Stimulated activated CD8-positive, alpha-beta memory T cell treated with anti-CD3 and anti-CD28 coated beads, Interleukin-4, amount 100 ng/mL, for 24 hours (primary cell): Measurements from ENCODE around the gene KIF1B.

ENCODE experiments used
- DNase-seq: peaks from one replicate; pipeline ENCODE4 v3.0.0-alpha.2; 2020; ENCODE audit warnings: low read depth

KIF1B gene

DNA sequence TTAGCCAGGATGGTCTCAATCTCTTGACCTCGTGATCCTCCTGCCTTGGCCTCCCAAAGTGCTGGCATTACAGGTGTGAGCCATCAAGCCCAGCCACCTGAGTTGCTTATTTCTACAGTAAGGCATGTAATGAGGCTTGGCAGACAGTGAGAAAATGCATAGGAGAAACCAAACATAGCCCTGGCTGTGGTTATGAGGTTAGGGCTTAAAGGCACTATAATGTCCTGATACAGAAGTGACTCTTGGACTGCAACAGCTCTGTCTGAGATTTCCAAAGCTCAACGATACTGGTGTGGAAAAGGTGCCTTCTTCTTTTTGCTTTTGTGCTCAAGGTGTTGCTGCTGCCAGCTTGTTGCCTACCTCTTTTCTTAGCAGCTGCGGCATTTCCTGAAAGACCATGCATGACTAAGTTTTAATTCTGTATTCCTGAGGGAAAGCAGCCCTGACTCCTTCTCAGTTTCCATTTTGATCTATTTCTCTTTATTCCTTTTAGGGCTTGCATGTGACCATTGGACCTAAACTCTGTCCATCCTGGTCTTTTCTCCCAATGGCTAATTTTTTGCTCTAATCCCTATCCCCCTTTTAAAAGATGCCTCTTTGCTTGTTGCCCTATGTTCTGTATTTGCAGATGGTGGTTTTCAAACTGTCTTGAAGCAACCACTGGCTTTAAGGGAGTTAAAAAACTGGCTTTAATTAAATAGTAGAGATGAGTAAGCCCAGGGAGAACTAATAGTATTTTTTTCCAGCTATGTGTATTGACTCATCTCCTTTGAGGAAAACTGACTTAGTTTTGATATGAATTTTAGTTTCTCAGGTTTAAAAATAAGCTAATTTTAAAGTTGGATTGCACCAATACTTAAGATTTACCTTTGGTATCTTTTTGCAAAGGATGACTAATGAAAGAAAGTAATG is 70.3 kb downstream of the KIF1B start:
- DNase-seq = no peak

DNA sequence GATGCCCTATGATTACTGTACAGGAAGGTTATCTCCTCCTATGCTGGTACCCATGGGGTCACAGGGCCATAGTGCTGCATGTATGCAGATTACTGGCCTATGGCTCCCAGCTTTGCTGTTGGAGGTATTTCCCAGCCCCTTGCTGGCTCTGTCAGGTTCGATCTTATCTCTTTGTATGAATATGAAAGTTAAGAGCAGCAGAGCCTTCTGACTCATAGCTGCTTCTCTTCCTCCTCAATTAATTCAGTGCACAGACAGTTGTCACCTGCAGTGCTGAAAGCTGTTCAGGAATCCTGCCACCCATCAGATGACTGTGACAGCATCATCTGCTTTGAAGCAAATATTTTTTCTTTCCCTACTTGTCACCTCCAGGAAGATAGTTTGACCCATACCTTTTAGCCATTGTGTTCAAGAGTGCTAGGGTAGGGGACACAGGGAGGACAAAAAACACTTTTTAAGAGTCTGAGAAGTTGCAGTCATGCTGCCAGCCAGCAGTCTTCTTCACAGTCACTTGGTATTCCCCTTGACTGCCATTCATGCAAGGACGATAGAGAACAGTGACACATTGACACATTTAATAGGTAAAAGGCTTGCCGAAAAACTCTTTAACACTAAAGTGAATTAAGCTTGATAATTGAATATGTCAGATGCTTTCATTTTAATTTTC is 73.1 kb downstream of the KIF1B start:
- peak; percentile 7 for DNase-seq

DNA sequence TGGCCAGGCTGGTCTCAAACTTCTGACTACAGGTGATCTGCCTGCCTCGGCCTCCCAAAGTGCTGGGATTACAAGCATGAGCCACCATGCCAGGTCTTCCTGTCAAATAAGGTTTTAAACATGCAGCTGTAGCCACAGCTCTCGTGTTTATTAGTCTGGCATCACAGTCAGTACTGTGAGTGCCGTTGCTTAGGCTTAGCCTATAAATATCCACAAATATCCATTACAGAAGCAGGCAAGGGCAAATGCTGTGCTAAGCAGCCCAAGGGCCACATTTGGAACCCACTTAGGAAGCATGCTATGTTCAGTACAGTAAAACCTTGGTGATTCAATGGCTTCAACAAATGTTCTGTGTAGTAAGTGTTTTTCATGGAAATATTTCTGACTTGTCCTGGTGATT is 75.9 kb downstream of the KIF1B start:
- DNase-seq = no peak

DNA sequence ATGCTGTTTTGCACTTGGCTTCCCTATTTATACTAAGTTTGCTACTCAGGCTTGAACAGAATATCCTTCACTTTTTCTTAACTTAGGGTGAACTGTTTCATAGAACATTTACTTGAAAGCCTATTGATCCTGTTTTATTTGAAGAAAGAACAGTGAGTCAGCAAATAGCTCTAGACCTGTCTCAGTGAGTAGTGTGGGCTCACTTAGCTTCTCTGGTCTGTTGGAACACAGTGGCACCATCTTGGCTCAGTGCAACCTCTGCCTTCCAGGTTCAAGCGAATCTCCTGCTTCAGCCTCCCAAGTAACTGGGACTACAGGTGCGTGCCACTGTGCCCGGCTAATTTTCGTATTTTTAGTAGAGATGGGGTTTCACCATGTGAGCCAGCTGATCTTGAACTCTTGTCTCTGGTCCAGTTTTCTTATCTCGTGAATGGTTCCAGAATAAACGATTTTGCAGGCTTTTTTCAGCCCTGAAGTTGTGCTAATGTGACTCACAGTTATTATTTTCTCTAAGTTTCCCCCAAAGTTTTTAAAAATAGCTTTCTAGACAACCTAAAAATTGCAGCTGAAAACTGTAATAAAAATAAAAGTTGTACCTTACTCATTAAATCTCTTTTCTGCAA is 76.8 kb downstream of the KIF1B start:
- DNase-seq = no peak

DNA sequence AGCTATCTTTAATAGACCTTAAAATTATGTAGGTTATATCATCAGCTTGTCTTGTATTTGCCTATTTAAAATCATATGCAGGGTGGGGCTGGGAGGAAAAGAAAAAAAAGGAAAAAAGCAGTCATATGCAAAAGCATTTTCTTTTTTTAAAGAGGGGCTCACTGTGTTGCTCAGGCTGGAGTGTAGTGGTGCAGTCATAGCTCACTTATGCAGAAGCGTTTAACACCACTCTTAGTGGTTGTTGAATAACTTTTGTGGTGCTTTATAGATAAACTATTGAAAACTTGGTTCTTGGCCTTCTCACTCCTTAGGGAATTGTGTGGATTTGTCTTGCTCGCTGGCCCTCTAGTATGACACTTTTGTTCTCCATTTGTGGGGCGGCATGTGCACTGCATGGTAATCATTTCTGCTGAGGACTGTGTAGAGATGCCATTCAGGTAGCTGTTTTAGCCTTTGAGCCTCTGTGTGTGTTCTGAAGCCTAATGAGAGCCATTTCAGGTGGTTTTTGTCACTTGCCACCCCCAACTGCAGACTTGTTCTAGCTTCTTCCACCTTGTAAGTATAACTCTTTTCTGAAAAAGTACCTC is 77.8 kb downstream of the KIF1B start:
- DNase-seq = no peak

DNA sequence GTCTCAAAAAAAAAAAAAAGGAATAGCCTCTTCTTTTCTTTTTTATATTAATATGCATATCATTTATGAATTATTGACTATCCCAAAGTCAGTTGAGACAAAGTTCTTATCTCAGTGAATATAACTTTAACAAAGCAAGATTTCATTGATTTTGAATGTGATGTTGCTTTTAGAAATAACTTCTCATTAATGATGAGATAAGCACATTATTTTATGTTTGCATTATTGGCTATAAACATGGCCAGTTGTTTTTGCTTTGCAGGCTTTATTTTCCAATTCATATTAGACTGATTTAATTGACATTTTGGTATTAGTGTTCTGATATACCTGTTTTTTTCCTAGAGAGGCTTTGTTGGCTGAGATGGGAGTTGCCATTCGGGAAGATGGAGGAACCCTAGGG is 81.3 kb downstream of the KIF1B start:
- no peak for DNase-seq

DNA sequence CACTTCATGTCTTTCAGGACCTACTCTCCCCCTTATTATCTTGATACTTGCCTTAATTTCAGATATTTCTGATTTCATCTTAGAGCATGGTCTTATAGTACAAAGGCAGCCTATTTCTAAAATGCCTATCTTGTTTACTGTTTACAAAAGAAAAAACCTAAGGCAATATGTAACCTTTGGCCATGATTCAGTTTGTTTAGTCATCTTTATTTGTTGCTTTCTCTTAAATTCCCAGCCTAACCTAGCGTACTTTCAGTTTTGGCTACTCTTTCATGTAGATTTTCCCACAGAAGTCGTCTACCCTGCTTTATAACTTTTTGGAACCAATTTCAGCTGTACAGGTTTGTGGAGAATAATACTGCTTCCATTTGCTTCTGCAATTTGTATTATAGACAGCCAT is 81.8 kb downstream of the KIF1B start:
- no peak for DNase-seq

DNA sequence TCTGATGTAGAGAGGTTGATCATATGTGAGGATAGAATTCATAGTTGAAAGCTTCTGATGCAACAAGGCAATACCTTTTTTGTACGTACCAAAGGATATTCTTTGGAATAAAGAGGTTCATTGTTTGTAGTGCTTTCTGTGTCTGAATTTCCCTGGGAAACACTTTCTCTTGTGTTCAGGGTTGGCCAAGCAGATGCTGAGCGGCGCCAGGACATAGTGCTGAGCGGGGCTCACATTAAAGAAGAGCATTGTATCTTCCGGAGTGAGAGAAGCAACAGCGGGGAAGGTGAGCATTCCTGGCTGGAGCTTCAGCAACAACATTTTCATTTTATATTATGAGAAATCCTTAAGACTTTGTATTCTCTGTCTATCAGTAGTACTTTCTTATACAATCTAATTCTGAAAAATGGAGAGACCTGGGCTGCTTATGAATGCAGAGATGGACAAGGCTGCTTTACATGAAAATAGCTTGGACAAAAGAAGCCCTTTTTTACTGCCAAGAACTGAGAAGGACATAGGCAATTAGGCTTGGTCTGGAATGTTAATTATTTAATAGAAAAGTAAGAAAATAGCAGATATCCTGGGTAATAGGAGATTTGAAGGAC is 85.2 kb downstream of the KIF1B start:
- DNase-seq = no peak

DNA sequence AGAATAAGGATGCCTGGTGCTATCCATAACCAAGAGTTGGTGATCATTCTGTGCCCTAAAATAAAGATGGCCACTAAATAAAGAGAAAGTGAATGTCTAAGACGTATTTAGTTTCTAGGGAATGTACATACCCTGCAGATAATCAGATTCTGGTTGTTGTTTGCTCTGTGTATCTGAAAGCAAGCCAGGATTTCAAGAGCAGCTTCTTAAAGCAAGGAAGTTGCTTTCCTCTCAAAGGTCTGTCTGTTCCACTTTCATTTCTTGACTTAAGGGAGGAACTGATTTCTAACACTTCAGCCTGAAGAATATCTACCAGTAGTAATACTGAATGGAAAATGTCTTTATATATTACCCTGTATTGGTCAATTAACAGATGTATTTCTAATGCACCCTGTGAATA is 88.8 kb downstream of the KIF1B start:
- no peak for DNase-seq

DNA sequence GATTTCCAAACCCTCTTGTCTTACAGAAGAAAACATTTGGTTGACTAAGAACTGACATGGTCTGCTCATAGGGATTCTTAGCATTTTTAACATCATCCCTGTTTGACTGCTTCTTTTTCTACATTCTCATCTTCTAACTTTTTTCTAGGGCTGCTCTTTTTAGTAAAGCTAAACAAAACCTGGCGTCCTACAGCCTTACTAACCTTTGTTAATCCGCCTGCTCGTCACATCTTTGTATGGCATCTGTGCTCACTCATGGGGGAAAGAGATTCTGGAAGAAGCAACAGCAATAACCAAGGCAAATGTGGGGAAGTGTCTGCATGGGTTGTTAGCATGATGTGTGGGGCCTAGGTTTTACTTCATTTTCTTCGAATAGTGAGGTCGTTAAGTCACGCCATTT is 92.0 kb downstream of the KIF1B start:
- no peak for DNase-seq

DNA sequence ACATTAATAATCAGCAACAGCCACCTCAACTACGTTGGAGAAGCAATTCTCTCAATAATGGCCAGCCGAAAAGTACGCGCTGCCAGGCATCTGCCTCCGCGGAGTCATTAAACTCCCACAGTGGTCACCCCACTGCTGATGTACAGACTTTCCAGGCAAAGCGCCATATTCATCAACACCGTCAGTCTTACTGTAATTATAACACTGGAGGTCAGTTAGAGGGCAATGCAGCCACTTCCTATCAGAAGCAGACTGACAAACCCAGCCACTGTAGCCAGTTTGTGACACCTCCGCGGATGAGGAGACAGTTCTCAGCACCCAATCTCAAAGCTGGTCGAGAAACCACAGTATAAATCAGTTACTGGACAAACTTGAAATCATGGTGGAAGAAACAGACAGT is 93.9 kb downstream of the KIF1B start:
- DNase-seq = no peak

DNA sequence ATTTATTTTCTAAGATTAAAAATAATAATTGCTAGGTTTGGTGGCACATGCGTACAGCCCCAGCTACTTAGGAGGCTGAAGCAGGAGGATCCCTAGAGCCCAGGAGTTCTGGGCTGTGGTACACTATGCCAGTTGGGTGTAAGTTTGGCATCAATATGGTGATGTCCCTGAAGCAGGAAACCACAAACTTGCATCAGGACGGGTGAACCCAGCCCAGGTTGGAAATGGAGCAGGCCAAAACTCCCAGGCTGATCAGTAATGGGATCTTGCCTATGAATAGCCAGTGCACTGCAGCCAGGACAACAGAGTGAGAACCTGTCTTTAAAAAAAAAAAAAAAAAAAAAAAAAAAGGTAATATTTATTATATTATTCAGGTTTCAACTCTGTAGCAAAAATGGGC is 96.1 kb downstream of the KIF1B start:
- no peak for DNase-seq

DNA sequence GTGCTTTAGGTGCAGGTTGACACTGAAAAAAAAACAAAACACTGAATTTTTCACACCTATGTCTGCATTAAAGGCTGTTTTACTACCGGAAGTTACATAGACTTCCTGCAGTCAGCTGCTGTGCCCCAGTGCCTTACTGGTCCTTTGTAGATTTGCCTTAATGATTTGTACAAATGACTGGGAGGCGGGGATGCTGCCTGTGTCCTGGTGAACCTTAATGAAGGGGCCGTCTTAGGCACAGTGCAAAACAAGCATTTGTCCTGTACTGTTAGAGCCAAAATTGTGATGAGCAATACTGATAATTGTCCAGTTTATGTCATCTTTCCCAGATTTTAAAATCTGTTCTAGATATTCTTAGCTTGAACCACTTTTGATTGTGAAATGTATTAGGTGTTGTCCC is 97.6 kb downstream of the KIF1B start:
- no peak for DNase-seq

DNA sequence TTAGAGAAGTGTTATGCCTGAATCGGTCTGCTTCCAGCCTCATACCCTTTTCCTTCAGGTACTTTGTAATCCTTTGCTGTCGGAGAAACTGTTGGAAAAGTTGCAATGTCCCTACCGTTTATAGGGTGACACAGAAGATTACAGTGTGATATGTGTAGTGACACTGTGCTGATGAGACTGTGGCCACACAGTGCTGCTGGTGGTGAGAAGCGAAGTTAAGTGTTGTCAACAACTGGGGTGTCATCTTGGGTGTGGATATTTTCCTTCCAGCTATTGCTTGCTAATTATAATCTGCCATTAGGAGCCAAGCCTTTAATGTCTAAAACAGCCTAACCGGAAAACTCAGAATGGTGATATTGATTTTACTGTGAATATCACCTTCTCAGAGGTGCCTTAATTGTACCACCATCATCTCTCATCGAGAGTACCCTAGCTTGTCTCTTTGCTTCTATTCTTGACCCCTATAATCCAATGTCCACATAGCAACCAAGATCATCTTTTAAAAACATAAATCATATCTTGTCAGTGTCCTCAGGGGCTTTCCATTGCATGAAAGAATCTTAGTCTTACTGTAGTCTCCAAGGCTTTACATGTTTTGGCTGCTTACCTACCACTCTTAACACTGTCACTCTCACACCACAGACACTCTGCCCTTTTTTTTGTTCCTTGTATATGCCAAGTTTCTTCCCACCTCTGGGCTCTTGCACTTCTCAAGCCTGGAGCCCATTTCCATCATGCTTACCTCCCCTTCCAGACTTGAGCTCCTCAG is 99.1 kb downstream of the KIF1B start:
- no peak for DNase-seq

DNA sequence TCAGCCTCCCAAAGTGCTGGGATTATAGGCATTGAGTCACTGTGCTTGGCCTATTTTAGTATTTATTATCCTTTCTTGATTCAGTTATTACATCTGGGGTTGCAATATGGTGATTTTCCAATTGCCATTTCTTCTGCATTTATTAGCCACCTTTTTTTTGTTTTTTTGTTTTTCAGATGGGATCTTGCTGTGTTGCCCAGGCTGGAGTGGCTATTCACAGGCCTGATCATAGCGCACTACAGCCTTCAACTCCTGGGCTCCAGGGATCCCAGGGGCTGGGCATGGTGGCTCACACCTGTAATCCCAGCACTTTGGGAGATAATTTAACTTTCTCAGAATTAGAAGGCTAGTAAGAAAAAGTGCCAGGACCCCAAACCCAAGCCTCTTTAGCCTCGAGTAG is 106.4 kb downstream of the KIF1B start:
- no peak for DNase-seq

DNA sequence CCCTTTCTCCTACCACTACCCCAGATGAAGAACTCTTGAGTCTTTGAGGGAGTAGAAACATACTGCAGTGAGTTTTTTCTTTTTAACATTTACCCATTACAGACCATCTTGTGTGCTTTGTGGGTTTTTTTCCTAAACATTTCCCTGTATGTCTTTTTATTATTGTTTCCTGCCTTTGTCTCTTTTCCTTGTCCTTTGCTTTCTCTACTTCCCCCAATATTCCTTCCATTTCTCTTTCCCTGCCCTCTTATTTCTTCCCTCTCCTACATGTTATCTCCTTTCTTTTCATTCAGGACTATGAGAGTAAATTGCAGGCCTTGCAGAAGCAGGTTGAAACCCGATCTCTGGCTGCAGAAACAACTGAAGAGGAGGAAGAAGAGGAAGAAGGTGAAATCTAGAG is 109.4 kb downstream of the KIF1B start:
- DNase-seq = no peak

DNA sequence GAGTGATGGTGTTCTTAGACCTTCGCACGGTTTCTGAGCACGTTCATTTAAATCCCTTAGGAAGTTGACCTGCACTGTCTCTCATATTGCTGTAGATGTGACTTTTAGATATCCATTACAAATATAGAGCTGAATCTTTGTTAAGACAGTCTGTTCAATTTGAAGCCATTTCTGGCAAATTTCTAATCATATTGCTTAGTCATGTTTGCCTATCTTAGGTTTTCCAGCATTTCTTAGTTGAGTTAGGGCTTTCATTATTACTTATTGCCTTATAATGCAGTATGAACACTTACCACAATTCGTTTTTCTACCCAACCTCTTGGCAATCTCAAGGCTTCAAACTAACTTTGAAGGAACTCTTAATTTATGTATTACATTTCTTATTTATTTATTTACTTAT is 110.0 kb downstream of the KIF1B start:
- DNase-seq = no peak

DNA sequence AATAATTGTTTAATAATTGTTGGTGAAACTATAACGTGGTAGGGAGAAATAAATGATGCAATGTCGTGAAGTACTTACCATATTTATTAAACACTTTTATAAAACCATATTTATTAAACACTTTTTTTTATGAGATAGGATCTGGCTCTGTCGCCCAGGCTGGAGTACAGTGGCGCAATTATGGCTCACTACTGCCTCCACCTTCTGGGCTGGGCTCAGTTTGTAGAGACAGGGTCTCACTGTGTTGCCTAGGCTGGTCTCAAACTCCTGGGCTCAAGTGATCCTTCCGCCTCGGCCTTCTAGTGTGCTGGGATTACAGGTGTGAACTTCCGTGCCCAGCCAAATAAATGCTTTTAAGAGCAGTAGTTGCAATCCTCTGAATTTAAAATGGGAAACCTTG is 112.5 kb downstream of the KIF1B start:
- no peak for DNase-seq

DNA sequence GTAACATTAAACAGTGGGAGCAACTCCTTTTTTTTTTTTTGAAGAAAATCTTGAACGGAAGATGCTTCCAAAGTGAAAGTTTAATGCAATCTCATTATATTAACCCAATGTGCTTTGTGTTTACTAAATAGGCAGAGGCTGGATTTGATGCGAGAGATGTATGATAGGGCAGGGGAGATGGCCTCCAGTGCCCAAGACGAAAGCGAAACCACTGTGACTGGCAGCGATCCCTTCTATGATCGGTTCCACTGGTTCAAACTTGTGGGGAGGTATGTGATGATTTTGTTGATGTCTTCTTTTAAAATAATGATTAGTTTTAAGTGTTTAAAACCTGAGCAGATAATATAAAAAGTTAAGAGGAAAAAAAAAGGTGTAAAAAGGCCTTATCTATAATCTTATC is 114.3 kb downstream of the KIF1B start:
- DNase-seq = no peak

DNA sequence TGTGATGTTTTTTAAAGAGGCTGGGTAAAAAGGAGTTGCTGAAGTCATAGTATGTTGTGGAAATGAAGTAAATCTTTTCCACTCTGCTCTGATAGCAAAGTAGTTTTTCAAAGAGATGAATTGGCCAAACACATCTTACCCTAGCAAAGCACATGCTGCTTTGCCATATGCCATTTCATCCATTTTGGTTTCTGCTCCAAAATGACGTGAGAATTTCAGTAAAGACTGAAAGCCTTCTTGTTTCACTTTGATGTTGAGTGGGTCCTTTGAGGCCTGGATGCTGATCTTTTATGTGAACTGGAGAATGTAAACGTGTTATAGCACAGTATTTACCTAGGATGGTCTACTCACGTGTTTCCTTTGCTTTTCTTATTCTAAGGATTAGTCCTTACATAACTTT is 115.2 kb downstream of the KIF1B start:
- DNase-seq = no peak

DNA sequence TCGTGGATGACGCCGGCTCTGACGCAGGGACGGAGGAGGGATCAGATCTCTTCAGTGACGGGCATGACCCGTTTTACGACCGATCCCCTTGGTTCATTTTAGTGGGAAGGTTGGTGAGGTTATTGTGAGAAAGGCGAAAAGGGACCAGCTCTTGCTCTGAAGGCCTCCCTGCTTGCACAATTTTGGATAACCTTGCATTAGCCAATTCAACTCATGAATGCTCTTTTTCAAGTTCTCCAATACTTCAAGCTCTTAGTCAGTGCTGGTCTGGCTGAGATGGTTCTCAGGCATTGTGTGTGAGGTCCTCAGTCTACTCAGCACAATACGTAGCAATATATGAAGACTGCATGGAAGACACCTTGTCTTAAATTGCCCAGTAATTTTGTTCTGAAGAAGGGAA is 115.9 kb downstream of the KIF1B start:
- no peak for DNase-seq
